Measurements from ENCODE around the gene C1QTNF8. TPM values are rescaled to one million over a fixed set of nuclear protein-coding genes. Genes with fewer than 3 reads are reported as not detected.

The C1QTNF8 gene
- total and polyA plus RNA-seq, 2 of the 13 experiments (the other 11 are each of a cell fraction or from before 2014, with no cell fraction given): 0.09 TPM; not detected in 1

DNA sequence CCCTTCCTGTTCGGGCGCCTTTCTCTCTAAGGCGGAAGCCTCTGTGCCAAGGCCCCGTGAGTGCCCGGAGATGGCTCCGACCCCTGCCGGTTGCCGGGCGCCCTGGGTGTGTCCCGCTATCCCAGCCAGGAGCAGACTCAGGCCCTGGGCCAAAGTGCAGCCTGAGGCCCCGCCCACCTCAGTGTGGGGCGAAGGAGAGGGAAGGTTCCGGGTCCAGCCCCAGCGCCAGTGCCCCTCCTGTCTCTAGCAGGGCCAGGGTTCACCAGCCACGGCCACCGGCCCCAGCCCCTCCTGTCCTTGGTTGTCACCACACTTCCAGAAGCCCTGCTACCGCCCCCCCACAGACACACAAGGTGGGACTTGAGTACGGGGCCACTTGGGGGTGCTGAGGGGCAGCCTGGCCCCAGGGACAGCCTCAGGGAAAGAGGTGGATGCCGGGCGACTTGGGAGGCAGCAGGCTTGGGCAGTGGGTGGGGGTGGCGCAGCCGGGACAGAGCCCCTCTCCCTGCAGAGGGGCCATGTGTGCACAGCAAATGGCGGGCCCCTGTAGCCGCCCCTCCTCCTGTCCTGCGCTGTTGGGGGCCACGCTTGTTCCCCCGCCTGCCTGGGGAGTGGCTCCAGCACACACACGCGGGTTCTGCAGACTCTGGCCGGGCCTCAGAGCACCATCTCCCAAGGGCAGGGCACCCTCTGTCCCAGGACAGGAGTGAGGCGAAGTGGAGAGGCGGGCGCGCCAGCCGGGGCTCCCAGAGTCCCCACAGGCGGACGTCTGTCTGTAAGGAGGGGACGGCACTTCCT, 6.0 kb downstream of the C1QTNF8 start (continued):
- TF ChIP-seq YEATS4 (CRISPR knock-in tag; IDR thresholded peaks at IDR 0.05; ENCODE audit: borderline replicate concordance) (peak; percentile 88), POLR2AphosphoS2 (IDR thresholded peaks at IDR 0.05; ENCODE audit: low read depth, low read length) (no peak), ZSCAN25 (CRISPR knock-in tag; IDR thresholded peaks at IDR 0.05) (peak; percentile 89), NONO (IDR thresholded peaks at IDR 0.05) (no peak), NONO (CRISPR knock-in tag; conservative IDR thresholded peaks at IDR 0.05) (peak; percentile 77), ZNF816 (CRISPR knock-in tag; IDR thresholded peaks at IDR 0.05; ENCODE audit: borderline replicate concordance) (peak; percentile 92), ZSCAN9 (CRISPR knock-in tag; IDR thresholded peaks at IDR 0.05; ENCODE audit: borderline replicate concordance) (peak; percentile 48), ONECUT2 (CRISPR knock-in tag; IDR thresholded peaks at IDR 0.05) (no peak), ZNF776 (CRISPR knock-in tag; IDR thresholded peaks at IDR 0.05) (peak; percentile 82; the same call in 1 of the 2 replicates), ZBTB8A (CRISPR knock-in tag; IDR thresholded peaks at IDR 0.05; ENCODE audit: borderline replicate concordance, low read depth) (0 out of 2 replicates have a peak, but pooled peaks have one; percentile 26), ZNF615 (CRISPR knock-in tag; IDR thresholded peaks at IDR 0.05; ENCODE audit: borderline replicate concordance) (peak; percentile 97), ZNF749 (CRISPR knock-in tag; IDR thresholded peaks at IDR 0.05; ENCODE audit: borderline replicate concordance) (peak; percentile 68; the same call in 1 of the 2 replicates), TGIF2 (CRISPR knock-in tag; IDR thresholded peaks at IDR 0.05) (0 out of 2 replicates have a peak, but pooled peaks have one; percentile 18), FLYWCH1 (CRISPR knock-in tag; IDR thresholded peaks at IDR 0.05) (no peak), ZNF616 (CRISPR knock-in tag; IDR thresholded peaks at IDR 0.05; ENCODE audit: low read depth) (no peak; the same call in 1 of the 2 replicates), RFXAP (CRISPR knock-in tag; IDR thresholded peaks at IDR 0.05; ENCODE audit: borderline replicate concordance) (peak; percentile 38; the same call in 1 of the 2 replicates), POLR2AphosphoS5 (IDR thresholded peaks at IDR 0.05; ENCODE audit: low read depth, low read length) (peak; percentile 51; the same call in 1 of the 2 replicates), ZNF205 (CRISPR knock-in tag; IDR thresholded peaks at IDR 0.05) (peak; percentile 7; the same call in 1 of the 2 replicates), HOXA7 (CRISPR knock-in tag; IDR thresholded peaks at IDR 0.05) (no peak), RELA (CRISPR knock-in tag; IDR thresholded peaks at IDR 0.05) (0 out of 2 replicates have a peak, but pooled peaks have one; percentile 23), SCMH1 (CRISPR knock-in tag; IDR thresholded peaks at IDR 0.05; ENCODE audit: borderline replicate concordance) (no peak), MTF1 (CRISPR knock-in tag; IDR thresholded peaks at IDR 0.05) (no peak; the same call in 1 of the 2 replicates), ZNF160 (CRISPR knock-in tag; IDR thresholded peaks at IDR 0.05) (no peak), STAG1 (CRISPR knock-in tag; IDR thresholded peaks at IDR 0.05) (peak; percentile 22), SOX6 (IDR thresholded peaks at IDR 0.05) (no peak), SOX6 (CRISPR knock-in tag; IDR thresholded peaks at IDR 0.05) (peak; percentile 83), ADNP (CRISPR knock-in tag; IDR thresholded peaks at IDR 0.05) (no peak)
- TF ChIP-seq, protein P1, sequence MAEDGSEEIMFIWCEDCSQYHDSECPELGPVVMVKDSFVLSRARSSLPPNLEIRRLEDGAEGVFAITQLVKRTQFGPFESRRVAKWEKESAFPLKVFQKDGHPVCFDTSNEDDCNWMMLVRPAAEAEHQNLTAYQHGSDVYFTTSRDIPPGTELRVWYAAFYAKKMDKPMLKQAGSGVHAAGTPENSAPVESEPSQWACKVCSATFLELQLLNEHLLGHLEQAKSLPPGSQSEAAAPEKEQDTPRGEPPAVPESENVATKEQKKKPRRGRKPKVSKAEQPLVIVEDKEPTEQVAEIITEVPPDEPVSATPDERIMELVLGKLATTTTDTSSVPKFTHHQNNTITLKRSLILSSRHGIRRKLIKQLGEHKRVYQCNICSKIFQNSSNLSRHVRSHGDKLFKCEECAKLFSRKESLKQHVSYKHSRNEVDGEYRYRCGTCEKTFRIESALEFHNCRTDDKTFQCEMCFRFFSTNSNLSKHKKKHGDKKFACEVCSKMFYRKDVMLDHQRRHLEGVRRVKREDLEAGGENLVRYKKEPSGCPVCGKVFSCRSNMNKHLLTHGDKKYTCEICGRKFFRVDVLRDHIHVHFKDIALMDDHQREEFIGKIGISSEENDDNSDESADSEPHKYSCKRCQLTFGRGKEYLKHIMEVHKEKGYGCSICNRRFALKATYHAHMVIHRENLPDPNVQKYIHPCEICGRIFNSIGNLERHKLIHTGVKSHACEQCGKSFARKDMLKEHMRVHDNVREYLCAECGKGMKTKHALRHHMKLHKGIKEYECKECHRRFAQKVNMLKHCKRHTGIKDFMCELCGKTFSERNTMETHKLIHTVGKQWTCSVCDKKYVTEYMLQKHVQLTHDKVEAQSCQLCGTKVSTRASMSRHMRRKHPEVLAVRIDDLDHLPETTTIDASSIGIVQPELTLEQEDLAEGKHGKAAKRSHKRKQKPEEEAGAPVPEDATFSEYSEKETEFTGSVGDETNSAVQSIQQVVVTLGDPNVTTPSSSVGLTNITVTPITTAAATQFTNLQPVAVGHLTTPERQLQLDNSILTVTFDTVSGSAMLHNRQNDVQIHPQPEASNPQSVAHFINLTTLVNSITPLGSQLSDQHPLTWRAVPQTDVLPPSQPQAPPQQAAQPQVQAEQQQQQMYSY (CRISPR knock-in tag; IDR thresholded peaks at IDR 0.05): peak; percentile 47; the same call in 1 of the 2 replicates
- TF ChIP-seq, protein P2, sequence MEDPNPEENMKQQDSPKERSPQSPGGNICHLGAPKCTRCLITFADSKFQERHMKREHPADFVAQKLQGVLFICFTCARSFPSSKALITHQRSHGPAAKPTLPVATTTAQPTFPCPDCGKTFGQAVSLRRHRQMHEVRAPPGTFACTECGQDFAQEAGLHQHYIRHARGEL (CRISPR knock-in tag; IDR thresholded peaks at IDR 0.05): no peak
